Measurements from ENCODE around the gene NCAN.
A peak's percentile ranks its signal among the peaks of the same experiment; 100 is the strongest.
"Not testable (repeated sequence)": the region's sequence is repeated elsewhere in the genome, so short reads cannot be mapped to it uniquely, and the experiment has no call there.

Gene NCAN

DNA sequence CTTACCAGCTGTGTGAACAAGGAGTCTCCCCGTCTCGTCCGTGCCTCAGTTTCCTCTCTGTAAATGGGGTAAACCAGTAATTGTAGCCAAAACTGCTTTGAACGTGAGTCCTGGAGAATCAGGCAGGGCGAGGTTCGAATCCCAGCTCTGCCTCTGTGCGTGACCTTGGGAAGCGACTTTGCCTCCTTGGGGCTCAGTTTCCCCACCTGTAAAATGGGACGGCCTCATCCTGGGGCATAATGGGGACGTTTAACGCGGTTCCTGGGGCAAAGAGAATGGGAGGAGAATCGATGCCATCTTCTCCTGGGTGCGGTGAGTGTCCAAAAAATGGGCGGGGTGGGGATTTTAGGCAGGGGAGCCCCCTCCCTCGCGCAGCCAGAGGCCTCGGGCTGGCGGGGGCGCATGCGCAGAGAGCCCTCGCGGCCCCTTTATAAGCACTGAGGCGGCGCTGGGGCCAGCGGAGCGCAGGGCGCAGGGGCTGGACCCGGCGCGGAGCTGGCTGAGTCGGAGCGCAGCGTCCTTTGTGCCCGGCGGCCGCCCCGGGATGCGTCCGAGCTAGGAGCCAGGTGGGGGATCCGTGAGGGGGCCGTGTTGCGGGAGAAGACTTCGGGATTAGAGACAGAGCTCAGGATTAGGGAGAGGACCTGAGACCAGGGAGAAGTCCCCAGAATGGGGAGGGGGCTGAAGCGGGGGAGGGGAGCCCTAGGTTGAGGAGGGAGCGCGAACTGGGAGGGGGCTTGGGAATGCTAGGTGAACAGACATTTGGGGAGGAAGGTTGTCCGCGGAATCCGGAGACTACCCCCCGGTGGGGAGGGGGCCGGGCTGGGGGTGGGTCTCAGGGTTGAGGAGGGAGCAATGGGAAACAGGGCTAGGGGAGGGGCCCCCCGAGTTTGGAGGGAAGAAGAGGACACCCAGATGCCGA lies at the start of gene NCAN:
NCAN (plus strand) TSS at position 460 of the 922 bp plus-strand sequence. CDS start 4,996 bp downstream, outside the sequence.
- DNase-seq = no peak

DNA sequence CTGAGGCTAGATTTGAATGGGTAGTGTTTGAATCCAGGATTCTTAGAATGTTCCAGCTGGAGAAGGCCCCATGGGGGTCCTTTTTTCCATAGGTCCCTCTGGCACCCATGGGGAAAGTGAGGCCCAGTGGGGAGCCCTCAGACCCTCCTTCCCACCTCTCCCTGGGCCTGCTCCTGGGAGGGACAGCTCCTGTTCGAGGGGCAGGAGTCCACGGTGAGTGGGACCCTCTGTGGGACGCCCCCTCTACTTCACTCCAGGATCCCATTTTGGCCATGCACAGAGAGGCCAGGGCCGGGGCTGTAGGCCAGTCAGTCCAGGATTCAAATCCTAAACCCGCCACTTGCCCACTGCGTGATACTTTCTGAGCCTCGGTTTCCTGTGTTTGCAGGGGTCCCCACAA lies 49.3 kb upstream of the NCAN start:
- no peak for DNase-seq

DNA sequence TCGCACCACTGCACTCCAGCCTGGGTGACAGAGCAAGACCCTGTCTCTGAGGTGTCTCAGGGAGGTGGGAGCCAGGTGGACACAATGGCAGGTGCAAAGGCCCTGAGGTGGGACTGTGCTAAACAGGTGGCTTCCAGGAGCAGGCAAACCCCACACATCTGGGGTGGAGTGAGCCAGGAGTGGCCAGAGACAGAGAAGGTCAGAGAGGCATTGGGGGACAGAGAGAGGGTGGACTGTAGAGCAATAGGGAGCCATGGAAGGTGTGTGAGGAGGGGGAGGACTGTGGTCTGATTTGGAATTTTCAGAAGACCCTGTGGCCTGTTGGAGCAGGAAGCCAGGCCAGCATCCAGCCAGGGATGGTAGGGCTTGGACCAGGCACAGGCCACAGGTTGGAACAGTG lies 46.4 kb upstream of the NCAN start:
- DNase-seq = no peak

DNA sequence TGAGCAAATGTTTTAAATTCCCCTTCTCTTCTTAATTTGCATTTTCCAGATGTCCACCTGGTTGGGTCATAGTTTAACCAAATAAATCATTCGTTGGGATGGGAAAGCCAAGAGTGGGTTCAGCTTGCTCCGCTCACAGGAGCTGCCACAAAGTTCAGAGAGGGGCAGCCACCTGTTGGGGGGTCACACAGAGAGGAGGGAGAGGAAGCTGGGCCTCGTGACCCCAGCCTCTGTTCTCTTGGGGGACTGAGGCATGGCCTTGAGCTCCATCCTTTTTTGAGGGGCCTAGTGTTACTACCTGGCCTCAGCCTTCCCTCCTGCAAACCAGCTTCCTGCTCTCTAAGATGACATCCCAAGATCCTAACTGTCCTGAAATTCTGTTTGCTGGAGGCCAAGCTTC lies 44.1 kb upstream of the NCAN start:
- no peak for DNase-seq

DNA sequence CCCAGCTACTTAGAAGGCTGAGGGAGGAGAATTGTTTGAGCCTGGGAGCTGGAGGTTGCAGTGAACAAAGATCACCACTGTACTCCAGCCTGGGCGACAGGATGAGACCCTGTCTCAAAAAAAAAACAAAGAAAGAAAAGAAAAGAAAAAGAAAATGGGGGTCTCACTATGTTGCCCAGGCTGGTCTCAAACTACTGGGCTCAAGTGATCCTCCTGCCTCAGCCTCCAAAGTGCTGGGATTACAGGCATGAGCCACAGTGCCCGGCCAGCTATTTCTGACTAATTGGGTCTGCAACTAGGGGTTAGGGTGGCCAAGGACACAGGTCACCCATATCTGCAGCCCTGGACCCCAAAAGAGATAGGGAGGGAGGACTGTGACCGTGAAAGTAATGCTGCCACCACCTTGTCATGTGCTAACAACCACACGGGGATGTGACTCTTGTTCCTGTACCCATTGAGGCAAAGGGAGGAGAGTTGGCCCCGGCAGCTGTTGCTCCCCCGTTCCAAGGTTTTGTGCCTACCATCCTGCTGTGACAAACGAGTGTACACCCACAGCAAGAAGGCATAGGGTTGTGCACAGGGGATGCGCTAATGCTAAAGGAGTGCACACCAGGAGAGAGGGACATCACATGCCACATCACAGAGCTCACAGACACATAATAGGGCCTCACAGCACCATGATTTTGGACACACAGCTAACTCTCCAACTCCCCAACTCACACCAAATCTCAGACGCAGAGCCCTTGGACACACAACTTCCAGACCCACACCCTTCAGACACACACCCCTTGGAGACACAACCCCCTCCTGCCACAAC lies 42.3 kb upstream of the NCAN start:
- DNase-seq = no peak

DNA sequence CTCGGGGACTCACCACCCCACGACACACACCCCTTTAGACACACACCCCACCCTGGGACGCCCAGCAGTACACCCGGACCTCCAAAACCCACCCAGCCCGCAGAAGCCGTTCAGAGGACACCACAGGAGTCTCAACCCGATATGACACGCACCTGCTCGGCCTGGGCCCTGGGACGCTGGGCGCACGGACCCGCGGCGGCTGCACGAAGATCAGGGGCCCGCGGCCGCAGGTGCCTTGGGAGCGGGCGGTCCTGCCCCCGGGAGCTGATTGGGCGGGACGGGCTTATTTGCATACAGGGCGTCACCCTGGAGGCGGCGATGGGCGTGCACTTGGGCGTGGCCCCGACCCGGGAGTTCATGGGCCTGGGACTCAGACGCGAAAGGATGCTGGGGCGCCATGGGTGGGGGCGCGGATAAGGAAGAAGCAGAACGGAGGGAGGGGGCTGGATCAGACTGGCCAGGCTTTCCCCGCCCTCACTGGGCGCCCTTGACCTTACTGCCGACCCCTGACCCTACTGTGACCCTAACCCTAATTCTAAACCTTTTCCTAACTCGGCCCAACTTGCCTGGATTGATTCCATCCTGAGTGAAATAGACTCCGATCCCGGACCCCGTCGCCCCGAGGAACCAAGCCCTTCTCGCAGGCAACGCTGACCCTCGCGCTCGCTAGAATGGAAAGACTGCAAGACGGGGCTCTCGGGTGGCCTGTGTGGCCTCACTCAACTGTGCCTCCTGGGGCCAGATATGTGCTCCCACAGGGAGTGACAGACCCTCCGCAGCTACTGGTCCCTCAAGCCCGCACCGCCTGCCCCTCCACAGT lies 41.5 kb upstream of the NCAN start, which contains the start of gene MEF2B:
MEF2B (minus strand) TSS at position 211 of the 820 bp plus-strand sequence. CDS start 19,528 bp downstream, outside the sequence.
- no peak for DNase-seq

DNA sequence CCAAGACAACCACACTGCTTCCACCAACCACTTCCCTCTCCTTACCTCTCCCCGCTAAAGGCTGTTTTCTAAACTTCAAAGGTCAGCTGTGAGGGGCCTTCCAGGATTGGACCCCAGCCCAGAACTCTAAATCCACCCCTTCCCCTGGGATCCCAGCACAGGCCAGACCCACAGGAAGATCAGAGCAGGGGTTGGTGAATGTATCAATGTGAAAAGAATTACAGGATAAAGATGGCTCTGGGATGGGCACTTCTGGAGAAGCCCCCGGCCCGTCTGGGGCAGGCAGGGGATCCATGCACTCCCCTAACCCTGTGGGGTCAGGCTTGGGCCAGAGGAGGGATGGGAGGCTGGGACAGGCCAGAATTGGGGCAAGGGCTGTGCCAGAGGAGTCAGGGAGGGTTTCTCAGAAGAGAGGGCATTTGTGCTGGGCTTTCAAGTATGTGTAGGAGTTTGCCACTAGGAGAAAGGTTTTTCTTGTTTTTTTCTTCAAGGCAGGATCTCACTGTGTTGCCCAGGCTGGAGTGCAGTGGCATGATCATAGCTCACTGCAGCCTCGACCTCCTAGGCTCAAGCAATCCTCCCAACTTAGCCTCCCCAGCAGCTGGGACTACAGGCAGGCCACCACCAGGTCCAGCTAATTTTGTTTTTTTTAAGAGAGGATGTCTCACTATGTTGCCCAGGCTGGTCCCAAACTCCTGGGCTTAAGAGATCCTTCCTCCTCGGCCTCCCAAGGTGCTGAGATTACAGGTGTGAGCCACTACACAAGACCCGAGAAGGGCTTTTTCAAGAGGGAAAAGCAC lies 40.7 kb upstream of the NCAN start:
- DNase-seq = no peak

DNA sequence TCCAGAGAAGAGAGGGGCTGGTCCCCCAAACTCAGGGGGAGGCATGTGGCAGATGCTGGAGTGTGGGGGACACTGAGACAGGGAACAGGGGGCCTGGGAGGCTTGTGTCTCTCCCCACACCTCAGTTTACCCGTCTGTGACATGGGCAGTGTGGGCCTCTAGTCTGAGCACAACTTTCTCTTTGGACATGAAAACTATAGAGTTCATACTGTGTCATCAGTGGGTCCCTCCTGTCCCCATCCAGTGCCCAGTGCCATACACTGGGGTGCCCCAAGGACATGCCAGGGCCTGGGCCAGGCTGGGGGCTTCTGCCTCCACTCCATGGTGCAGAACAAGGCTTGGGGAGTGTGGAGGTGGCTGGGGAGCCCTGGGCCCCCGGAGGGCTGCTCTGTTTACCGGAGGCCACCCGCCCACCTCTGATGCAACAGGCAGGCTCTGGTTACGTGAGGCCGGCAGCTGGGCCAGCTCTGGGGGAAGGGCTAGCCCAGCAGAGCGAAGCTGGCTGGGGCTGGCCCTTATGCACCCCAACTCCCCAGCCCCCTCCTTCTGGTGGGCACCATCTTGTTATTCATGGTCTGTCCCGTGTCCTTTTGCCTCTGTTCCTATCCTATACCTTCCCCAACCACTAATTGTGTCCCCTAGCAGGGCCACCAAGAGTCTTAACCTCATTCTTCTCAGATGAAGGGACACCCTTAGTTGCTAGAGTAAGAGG lies 39.8 kb upstream of the NCAN start:
- no peak for DNase-seq

DNA sequence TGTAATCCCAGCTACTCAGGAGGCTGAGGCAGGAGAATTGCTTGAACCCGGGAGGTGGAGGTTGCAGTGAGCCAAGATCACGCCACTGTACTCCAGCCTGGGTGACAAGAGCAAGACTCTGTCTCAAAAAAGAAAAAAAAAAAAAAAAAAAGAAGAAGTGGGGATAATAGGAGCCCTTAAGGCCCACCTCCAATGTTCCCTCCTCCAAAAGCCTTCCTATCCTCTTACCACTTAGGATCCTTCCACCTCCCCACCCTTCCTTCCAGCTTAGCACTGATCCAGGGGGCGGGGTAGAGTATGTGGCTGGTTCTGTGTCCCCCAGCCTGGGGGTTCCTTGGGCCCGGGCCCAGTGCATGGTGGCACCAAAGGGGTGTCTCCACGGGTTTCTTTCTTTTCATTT lies 38.5 kb upstream of the NCAN start:
- not testable (repeated sequence) for DNase-seq

DNA sequence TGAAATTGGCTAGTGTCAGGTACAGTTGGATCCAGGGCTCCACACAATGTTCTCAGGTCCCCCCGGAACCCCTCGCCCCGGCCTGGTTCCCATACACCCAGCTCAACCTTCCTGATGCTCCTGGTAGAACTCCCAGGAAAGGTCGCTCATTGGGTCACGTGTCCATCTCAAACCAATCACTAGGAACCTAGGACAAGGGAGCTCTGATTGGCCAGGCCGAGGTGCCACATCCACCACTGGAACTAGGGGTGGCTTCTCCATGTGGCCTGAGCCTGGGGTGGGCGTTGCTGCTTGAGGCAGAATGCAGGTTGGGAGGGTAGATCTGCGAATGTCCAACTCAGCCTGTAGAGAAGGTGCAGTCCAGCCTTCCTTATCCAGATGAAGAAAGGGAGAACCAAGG lies 34.8 kb upstream of the NCAN start:
- DNase-seq = no peak

DNA sequence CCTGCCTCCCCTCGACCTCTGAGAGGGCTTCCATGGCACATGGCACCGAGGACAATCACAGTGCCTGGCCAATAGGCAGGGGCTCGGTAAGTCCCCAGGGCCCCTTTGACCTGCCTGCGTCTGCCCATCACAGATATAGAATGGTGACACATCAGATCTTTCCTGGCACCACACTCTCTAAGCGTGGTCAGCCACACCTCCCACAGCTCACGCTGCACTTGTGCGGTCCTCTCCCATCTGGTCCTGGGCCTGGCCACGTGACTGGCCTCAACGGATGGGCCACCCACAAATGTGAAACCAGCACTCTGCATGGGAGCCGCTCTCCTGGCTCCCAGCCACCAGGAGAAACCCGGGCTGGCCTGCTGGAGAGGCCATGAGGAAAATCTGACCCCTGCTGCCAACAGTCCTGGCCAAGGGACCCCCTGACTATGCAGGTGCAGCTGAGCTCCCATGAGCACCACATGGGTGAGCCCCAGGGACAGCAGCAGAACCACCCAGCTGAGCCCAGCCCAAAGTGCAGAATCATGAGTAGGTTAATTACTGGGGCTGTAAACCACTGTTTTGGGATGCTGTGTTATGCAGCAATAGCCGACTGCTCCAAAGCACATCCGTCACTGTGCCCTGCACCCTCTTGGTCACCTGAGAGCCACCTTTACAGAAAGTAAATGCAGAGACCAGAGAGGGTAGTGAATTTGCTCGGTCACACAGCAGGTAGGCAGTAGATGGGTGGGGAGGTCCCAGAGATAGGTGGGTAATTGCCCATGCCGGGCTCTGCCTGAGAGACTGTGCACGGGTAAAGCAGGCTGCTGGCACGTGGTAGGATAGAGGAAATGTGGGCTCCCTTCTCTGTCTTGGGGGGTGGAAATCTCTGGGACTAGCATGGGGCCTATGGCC lies 32.0 kb upstream of the NCAN start:
- no peak for DNase-seq

DNA sequence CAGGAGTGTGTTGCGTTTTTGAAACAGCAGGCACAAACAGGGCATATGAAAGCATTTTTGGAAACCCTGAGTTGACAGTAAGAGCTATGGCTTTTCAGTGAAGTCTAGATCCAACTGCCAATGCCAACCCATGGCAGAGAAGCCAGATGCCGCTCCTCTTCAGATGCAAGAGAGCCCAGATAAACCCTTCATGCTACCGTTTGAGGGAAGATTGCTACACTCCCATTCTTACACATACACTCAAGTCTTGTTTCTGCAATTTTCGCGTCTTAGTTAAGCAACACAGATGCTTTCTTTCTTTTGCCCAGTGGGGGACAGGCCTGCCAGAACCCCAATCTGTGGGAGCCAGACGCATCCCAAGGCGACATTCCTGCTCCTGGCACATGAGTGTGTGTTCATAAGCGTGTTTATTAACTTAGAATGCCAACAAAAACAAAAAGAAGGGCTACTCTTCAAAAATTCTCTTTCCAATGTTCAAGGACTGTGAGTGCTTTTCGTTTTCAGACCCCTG lies 30.2 kb upstream of the NCAN start:
- DNase-seq = no peak

DNA sequence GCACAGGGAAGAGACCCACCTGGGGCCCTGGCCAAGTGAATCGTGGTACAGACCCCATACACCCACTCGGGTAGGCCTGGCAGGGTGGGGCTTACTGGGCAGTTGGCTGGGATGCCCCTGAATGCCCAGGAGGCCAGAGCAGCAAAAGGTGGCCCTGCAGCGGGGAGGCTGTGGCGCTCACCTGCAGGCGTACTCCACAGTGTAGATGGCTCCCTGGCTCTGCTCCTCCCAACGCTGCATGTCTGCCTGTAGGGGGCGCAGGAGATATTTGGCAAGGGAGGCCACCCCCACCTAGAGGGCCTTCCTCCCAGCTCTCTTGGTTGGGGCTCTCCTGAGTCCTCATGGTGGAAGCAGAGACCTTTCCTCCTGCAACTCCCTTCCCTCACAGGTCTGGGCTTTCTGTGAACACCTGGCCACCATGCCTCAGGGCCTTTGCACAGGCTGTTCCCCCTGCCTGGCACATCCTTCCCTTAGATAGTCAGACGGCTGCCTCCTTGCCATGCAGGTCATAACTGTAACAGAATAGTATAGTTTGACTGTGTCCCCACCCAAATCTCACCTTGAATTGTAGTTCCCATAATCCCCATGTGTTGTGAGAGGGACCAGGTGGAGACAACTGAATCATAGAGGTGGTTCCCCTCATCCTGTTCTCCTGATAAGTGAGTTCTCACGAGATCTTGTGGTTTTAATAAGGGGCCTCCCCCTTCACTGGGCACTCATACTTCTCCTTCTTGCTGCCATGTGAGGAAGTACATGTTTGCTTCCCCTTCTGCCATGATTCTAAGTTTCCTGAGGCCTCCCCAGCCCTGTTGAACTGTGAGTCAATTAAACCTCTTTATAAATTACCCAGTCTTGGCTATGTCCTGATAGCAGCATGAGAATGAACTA lies 25.7 kb upstream of the NCAN start:
- DNase-seq = no peak

DNA sequence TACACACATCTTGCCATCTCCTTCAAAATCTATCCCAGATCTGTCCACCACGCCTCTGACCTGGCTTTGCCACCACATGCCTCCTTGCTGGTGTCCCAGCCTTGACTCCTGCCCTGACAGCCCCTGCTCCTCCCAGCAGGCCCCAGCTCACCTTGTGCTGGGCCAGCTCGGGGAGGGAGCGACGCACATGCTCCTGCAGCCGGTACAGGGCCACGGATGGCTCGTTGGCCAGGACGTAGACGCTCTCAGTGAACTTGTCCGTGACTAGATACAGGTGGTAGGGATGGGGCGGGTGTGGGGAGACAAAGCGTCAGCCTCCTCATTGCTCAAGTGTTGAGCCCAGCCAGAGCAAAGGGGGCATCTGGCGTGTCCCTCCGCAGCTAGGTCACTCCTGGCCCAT lies 25.0 kb upstream of the NCAN start:
- no peak for DNase-seq

DNA sequence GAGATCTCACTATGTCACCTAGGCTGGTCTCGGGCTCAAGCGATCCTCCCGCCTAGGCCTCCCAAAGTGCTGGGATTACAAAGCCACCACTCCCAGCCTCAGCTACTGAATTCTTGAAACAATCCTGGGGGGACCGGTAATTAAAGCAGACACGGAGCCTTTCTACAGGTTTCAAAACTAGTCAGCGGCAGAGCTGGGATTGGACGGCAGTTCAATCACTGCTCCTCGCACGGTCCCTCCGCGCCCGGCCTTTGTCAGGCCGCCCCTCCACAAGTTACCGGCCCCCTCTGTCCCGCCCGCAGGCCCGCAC lies 20.0 kb upstream of the NCAN start:
- DNase-seq = no peak

DNA sequence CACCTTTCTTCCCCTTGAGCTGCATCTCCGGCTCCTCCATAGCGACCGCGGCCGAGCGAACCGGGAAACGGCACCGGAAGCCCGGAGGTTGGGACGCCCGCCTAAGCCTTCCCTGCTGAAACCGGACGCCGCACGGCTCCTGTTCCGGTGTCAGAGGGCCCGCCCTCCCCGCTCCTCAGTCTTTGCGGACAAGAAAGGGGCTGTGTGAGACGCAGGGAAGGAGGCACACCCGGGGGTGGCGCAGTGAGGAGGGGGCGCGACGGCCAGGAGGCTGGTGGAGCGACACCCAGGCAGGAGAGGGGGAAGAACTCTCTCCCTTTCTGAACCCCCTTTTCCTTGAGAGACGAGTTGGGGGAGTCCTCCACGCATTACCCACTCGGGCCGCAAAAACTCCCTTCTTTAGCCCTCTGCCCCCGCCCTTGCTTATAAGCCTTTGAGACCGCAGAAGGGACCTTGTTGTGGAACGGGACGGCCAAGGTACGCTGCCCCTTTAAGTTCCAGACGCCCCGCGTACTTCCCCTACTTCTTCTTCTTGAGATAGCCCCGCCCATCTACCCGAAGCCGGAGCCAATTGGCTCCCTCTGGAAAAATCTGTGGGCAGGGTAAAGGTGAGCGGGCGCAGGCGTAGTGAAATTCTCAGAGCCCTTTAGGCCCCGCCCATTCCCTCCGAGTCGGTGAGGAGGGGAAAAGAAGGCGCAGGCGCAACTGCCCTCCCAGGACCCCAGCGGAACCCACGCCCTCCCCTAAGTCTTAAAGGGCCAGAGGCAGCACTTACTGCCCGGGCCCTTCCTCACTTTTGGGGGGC lies 19.5 kb upstream of the NCAN start, which contains the start of the genes BORCS8 and RFXANK:
BORCS8 (minus strand) TSS at position 75 of the 805 bp plus-strand sequence; CDS start at position 40, 35 bp downstream.
RFXANK (plus strand) TSS at position 181 of the 805 bp plus-strand sequence. CDS start 1,689 bp downstream, outside the sequence.
- peak; percentile 99 for DNase-seq

DNA sequence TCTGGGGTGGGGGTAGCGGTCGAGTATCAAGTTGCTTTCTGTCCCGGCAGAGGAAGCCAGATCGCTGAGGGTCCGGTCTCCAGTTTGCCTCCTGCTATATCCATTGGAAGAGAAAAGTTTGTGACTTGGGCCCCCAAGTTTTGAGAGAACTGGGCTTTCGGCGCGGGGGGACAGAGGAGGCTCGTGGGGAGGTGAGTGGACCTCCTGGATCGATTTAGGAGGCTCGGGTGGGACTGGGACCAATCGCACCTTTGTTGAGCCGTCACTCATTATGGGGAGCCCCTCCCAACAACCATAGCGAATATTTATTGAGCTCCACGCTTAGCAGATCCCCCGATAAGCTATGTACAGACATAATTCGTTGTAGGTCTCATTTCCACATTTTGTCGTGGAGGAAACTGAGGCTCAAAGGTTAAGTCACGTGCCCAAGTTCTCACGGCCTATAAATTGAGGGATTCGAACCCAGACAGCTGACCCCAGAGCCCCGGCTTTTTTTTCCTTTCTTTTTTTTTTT lies 18.8 kb upstream of the NCAN start:
- DNase-seq = no peak

DNA sequence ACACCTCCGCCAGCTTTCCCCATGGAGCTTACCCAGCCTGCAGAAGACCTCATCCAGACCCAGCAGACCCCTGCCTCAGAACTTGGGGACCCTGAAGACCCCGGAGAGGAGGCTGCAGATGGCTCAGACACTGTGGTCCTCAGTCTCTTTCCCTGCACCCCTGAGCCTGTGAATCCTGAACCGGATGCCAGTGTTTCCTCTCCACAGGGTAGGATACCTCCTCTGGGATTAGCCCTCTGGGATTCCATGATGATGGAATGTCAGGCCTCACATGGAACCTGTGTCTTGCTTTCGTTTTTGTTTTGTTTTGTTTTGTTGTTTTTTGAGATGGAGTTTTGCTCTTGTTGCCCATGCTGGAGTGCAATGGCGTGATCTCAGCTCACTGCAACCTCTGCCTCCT lies 17.8 kb upstream of the NCAN start:
- DNase-seq = no peak
